ENCODE results near the gene ZNF787.
A peak's percentile ranks its signal among the peaks of the same experiment; 100 is the strongest.
"Not testable (repeated sequence)": the region's sequence is repeated elsewhere in the genome, so short reads cannot be mapped to it uniquely, and the experiment has no call there.

Gene ZNF787

DNA sequence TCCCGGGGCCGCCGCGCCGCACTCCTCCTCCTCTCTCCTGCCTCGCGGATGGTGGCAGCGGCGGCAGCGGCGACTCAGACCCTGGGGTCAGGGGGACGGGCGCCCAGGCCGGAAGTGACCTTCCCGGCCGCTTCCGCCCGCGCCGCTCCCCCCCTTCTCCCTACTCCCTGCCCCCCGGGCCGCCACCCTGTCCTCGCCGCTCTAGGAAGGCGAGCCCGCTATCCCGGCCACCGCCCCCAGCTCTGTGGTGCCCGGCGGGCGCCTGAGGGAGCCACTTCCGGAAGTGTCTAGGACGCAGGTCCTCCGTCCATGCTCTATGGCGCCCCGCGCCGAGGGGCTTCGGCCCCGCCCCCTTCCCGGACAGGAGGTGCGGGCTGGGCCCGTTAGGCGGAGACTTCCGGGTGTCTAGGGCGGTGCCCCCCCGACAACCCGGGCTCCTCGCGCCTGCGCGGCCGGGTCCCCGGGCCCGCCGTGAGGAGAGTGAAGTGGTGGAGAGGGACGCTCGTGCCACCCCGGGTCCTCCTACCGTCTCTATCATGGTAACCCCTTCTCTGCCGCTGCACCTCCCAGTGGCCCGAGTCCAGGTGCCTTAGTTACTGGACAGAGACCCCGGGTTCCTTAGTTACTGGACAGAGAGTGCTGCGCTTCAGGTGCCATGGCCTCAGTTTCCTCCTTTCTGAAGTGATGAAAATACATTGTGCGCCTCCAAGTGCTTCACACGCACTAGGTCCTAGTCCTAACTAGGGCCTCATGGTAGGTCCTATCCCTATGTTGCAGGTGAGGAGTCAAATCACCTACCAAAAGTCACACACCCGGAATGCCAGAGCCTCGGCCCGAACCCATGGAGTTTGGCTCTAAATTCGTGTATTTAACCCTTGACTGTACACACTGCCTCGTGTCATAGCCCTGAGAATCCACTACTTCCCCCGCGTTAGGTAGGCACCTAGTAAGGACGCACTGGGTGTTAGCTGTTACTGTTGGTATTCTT, at the start of gene ZNF787:
Gene ZNF787 (minus strand): TSS at position 116 of the 988 bp plus-strand sequence. CDS start 18,078 bp downstream, outside the sequence.
- peak; percentile 94 for DNase-seq

DNA sequence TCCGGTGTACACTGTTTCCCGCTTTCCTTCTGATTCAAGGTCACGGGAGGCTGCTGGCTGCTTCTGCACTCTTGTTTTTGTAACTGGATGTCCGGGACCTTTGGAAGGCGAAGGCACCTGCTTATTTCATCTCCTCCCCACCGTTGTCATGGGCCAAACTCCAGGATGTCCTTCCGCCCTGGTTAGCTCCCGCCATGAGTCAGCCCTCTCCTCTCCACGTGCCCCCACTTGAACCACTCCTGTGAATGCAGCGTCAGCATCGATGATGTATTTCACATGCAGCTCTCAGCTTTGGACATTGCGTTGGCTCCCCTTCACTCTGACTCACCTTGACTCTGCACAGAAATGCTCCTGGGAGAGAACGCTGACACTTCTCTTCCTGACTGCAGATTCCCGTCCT, 49.2 kb upstream of the ZNF787 start:
- no peak for DNase-seq

DNA sequence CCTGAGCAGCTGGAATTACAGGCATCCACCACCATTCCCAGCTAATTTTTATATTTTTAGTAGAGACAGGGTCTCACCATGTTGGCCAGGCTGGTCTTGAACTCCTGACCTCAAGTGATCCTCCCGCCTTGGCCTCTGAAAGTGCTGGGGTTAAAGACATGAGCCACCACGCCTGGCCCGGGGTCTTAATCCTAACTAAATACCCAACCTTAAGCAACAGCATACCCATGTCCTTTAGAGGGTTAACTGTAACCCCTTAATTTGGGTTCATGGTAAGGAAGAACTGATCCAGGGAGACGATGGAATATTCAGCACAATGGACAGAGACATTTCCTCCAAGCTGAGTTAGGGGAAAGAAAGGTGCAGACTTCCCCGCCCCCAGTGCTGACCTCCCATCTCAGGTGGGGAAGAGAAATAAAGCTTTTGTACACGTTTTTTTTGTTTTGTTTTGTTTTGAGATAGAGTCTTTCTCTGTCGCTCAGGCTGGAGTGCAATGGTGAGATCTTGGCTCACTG, 46.0 kb upstream of the ZNF787 start:
- DNase-seq, result no peak

- no peak for DNase-seq
Measured at GRCh38 chr19:56163097-56163496, 42.0 kb upstream of the ZNF787 start.

DNA sequence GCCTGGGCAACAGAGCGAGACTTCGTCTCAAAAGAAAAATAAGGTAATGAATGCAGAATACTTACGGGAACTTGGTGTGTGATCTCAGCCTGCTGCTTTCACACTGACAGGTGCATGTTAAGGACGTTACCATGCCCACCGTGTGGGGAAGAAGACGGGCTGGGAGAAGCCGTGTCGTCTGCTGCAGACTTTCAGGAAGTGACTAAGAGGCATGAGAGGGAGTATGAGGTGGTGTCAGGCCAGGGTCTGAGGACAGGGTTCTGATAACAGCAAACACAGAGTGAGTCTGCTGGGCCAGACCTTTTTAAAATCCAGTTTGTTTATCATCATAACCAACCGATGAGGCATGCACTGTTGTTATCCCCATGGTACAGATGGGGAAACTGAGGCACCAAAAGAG, 41.2 kb upstream of the ZNF787 start:
- no peak for DNase-seq

DNA sequence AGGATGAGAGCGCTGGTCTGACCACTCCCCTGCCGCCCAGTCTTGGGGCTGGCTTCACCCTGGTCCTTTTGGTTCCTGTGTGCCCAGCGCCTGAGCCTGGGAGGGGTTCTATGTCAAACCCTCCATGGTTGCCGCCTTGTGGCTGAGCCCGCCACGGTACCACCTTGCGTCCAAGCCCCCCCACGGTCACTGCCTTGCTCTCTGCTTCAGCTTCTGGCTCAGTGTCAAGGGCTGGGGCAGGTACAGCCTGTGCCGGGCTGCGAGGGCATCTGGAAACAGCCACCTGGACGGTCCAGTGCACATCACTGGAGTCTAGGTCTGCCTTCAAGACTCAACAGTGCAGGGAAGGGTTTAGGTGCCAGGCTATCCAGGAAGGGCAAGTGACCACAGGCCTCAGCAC, 40.4 kb upstream of the ZNF787 start:
- no peak for DNase-seq

DNA sequence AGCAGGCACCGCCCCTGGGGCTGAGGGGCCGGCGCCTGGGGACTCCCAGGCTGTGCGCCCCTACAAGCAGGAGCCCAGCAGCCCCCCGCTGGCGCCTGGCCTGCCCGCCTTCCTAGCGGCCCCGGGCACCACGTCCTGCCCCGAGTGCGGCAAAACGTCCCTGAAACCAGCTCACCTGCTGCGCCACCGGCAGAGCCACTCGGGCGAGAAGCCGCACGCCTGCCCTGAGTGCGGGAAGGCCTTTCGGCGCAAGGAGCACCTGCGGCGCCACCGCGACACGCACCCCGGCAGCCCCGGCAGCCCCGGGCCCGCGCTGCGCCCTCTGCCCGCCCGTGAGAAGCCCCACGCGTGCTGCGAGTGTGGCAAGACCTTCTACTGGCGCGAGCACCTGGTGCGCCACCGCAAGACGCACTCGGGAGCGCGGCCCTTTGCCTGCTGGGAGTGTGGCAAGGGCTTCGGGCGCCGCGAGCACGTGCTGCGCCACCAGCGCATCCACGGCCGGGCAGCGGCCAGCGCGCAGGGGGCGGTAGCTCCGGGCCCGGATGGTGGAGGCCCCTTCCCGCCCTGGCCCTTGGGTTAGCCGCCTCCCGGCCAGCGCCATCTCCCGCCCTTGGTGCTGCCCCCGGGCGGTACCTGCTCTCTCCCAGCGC, 38.7 kb upstream of the ZNF787 start:
- DNase-seq, result no peak

DNA sequence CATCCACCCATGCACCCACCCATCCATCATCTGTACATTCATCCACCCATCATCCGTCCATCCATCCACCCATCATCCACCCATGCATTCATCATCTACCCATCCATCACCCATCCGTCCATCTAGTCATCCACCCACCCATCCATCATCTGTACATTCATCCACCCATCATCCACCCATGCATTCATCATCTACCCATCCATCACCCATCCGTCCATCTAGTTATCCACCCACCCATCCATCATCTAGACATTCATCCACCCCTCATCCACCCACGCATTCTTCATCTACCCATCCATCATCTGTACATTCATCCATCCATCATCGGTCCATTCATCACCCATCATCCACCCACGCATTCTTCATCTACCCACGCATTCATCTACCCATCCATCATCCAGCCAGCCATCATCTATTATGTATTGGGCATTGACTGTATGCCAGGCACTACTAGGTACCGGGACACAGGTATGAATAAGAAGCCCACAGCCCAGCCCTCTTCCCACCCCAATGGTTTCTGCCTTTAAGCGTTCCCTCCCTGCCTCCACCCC, 38.0 kb upstream of the ZNF787 start:
- DNase-seq, result no peak

DNA sequence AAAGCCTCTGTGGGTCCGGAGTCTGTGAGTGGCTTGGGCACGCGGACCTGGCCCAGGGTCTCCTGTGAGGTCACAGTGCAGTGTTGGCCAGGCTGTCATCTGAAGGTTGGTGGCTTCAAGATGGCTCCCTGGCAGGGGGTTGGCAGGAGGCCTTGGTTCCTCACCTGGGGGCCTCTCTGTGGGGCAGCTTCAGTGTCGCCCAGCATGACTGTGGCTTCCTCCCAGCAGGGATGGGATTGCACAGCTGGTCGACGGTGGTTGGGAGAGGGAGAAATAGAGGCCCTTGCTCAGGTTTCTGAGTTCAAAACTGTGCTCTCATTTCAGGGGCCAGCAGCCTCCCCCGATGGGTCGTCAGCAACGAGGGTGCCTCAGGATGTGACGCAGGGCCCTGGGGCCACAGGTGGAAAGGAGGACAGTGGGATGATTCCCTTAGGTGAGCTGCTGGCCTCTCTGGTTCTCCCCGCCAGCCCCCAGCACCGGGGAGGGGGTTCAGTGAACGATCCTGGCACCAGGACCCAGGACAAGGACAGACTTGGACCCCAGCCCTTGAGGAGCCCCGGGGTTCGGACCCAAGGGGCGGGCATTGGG, 37.2 kb upstream of the ZNF787 start:
- no peak for DNase-seq

- DNase-seq, result no peak
Measured at GRCh38 chr19:56156768-56157167, 35.7 kb upstream of the ZNF787 start.

DNA sequence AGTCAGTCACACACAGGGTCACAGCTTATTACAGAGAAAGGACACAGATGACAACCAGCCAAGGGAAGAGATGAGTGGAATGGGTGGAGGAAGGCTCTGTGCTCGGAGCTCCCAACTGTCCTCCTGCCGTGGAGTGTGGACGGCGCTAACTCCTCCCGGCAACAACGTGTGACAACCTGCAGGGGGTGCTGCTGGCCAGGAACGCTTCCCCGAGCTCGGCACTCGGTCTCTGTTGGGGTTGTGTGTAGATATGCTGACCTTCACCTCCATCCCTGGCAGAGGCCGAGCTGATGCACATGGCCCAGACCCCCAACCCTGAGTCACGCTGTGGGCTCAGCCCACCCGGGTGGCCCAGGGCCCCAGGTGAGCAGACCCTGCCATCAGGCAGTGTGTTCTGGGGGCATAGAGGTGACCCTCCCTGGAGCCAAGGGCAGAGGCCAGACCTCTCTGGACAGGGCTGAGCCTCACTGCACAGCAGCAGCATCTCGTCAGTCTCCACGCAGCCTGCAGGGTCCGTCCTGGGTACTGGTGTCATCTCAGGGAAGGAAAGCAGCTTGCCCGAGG, 34.1 kb upstream of the ZNF787 start:
- DNase-seq, result no peak

DNA sequence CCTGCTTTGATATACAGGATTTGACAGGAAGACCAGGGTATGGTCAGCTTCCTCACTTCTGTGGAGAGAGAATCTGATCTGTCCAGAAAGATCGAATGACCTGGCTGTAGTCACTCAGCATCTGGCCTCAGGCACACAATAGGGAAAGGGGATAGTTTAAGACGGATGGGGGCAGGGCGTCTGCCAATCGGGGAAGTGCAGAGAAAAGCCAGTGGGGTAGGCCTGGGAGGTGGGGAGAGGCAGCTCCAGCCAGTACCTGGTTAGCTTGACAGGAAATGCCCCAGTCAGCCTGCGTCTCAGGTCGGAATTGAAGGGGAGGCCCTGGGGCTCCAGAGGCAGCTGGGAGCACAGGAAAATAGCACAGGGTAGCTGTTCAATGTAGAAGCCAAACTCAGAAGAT, 32.4 kb upstream of the ZNF787 start:
- no peak for DNase-seq

DNA sequence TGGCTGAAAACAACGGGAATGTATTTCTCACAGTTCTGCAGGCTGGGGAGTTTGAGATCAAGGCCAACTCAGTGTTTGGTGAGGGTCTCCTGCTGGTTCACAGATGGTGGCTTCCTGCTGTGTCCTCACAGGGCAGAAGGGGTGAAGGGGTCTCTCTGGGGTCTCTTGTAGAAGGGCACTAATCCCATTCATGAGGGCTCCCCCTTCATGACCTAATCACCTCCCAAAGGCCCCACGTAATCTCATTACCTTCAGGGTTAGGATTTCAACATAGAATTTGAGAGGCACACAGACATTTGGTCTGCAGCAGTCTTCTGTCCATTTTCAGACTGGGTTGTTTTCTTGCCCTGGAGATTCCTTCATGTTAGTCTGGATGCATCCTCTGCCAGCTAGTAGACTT, 31.5 kb upstream of the ZNF787 start:
- no peak for DNase-seq

DNA sequence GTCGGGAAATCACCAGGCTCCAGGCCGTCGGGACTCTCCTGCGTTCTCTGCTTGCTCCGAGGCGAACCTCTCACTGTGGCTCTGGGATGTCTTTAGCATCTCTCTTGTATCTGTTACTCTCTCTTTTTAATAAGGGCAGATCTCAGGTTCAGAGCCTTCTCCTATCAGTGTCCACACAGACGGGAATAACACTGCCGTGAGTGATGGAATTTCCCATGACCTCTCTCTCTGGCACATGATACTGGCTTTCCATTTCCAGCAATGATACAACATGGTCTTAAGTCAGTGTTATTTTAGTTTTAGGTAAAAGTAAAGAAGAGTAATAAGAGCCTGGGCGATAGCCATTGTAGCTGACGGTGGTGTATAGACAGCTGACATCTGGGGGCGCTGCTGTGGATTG, 29.3 kb upstream of the ZNF787 start:
- no peak for DNase-seq

- no peak for DNase-seq
Measured at GRCh38 chr19:56149656-56150038, 28.6 kb upstream of the ZNF787 start.

- not testable (repeated sequence) for DNase-seq
Measured at GRCh38 chr19:56148955-56149655, 28.0 kb upstream of the ZNF787 start.

DNA sequence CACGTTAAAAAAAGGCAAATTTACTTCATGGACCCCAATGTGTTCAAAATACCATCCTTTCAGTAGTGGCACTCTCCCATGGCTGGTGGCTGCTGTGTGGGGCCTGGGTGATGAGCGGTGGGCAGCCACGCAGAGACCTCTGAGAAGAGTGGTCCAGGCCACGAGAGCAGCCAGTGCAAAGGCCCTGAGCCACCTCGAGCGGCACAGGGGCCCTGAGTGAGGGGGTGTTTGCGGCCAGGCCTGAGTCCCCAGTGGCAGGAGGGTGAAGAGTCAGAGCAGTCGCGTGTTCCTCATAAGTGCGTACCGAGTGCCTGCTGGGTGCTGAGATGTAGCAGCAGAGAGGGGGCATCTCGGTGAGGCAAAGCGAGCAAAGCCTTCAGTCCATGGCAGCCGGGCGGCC, 27.0 kb upstream of the ZNF787 start:
- no peak for DNase-seq

DNA sequence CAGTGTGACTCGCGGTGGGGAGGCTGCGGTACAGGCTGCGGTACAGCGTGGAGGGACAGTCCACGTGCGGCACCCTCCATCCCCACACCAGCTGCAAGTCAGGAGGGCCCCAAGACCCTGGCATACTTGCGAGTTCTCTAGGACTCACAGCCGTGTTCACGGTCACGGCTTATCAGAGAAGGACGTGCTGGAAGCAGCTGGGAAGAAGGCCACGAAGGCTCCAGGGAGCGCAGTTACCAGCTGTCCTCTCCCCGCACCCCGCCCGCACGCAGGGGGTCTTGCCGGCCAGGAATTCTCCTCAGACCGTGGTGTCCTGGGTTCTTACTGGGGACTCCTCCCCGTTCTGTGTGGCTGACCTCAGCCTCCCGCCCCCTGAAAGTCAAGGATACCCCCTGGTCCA, 26.2 kb upstream of the ZNF787 start:
- no peak for DNase-seq

GRCh38 chr19:56146904-56147303, 25.8 kb upstream of the ZNF787 start:
- DNase-seq, result no peak

DNA sequence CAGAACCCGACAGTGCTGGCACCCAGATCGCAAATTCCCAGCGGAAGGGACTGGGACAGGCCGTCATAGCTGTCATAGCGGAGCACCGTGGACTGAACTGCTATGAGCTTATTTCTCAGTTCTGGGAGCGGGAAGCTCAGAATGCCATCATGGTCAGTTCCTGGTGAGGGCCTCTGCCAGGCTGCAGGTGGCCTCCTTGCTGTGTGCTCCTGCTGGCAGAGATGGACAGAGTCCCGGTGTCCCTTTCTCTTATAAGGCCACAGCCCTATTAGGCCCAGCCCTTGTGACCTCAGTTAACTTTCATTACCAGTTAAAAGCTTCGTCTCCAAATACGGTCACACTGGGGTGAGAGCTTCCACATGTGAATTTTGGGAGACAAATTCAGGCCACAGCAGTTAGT, 24.6 kb upstream of the ZNF787 start:
- no peak for DNase-seq

- no peak for DNase-seq
Measured at GRCh38 chr19:56144831-56145230, 23.7 kb upstream of the ZNF787 start.

DNA sequence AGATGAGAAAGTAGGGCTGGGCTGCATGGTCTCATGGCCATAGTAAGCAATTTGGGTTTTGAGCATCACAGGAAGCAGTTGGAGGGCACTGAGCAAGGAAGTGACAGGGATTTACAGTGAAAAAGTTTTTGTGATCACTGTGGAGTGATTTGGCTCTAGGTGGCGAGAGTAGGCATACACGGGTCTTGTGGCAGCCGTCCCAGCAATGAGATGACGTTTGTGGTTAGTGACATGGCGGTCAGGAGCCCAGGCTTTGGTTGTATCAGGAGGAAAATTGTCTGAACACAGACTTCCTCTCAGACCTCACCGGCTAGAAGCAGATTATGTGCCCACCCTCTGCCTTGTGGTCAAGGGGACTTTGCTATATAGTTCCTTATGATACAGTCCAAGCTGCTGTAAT, 23.3 kb upstream of the ZNF787 start:
- DNase-seq, result no peak
